ENCODE data around the gene ATN1.

DNA sequence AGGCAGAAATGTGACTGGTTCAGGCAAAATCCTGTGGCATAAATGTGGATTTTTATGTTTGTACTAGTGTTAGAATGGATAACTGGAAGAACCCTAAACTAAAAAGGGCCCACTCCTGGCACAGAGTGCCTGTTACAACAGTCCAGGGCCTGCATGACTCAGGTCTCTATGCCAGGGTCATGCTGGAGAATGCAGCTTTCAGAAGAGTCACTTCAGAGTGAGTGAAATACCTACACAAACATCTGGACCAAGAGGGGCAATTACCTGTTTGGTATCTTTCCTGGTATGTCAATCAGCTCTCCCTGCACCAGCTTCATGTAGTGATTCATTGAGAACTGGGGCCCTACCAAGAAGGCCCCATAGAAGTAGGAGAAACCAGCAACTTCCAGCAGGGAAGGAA lies 53.0 kb downstream of the ATN1 start:
- TF ChIP-seq, protein P1, sequence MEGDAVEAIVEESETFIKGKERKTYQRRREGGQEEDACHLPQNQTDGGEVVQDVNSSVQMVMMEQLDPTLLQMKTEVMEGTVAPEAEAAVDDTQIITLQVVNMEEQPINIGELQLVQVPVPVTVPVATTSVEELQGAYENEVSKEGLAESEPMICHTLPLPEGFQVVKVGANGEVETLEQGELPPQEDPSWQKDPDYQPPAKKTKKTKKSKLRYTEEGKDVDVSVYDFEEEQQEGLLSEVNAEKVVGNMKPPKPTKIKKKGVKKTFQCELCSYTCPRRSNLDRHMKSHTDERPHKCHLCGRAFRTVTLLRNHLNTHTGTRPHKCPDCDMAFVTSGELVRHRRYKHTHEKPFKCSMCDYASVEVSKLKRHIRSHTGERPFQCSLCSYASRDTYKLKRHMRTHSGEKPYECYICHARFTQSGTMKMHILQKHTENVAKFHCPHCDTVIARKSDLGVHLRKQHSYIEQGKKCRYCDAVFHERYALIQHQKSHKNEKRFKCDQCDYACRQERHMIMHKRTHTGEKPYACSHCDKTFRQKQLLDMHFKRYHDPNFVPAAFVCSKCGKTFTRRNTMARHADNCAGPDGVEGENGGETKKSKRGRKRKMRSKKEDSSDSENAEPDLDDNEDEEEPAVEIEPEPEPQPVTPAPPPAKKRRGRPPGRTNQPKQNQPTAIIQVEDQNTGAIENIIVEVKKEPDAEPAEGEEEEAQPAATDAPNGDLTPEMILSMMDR (IDR thresholded peaks at IDR 0.05): no peak
- TF ChIP-seq POLR2A (IDR thresholded peaks at IDR 0.05): no peak

Measured in heart left ventricle (tissue), 13 donors.